Brain microvascular endothelial cell (primary cell): ENCODE results near the gene ZPBP.

Experiments
- DNase-seq: peaks from one replicate; pipeline ENCODE4 v3.0.0-alpha.2; 2020
- H3K27ac ChIP-seq: fragments of 250-450 bp; sonication (Bioruptor Pico); 2 replicates; pipeline ENCODE4 v1.5.1; 2020; ENCODE audit warnings: mild to moderate bottlenecking, moderate library complexity
- H3K27me3 ChIP-seq: fragments of 250-450 bp; sonication (Bioruptor Pico); replicated peaks from 2 replicates; pipeline ENCODE4 v1.5.1; 2020; ENCODE audit warnings: mild to moderate bottlenecking
- H3K36me3 ChIP-seq: fragments of 250-450 bp; sonication (Bioruptor Pico); replicated peaks from 2 replicates; pipeline ENCODE4 v1.5.1; 2020; ENCODE audit warnings: mild to moderate bottlenecking
- H3K4me3 ChIP-seq: 2 replicates; pipeline ENCODE4 v1.5.1; 2011; ENCODE audit warnings: low read depth, mild to moderate bottlenecking, control low read depth, low read length, moderate library complexity
- CTCF ChIP-seq: IDR thresholded peaks from 2 replicates; pipeline ENCODE4 v1.5.1; 2011; ENCODE audit warnings: low read depth, mild to moderate bottlenecking, moderate library complexity, low read length, control low read depth, inconsistent platforms; ENCODE audit errors: missing control alignments
- in situ Hi-C: cut with HindIII; loops from 2 replicates; pipeline ENCODE4 v1.10.0; 2017; ENCODE audit warnings: low sequenced_read_pairs, low pct_ligation_motif_present

ZPBP gene

GRCh38 chr7:50101873-50102272 is 8.8 kb upstream of the ZPBP start:
- H3K36me3 ChIP-seq = no peaks in the 10 kb centered on the region
- no peak for DNase-seq
- H3K4me3 ChIP-seq = no peak overlapping the region
- in situ Hi-C loops = no loop called here
- no peak overlapping the region for H3K27ac ChIP-seq
- H3K27me3 ChIP-seq = no peaks in the 10 kb centered on the region
- TF ChIP-seq CTCF = no peak

GRCh38 chr7:50095634-50096033 is 2.6 kb upstream of the ZPBP start:
- in situ Hi-C loops = no loop called here
- no peak for DNase-seq
- TF ChIP-seq CTCF = no peak
- Histone ChIP-seq H3K27me3 (no peaks in the 10 kb centered on the region), H3K4me3 (no peak overlapping the region), H3K36me3 (no peaks in the 10 kb centered on the region), H3K27ac (no peak overlapping the region)

- H3K4me3 ChIP-seq = no peak overlapping the region
- in situ Hi-C loops = no loop called here
- no peaks in the 10 kb centered on the region for H3K36me3 ChIP-seq
- H3K27me3 ChIP-seq = no peaks in the 10 kb centered on the region
- no peak overlapping the region for H3K27ac ChIP-seq
- no peak for DNase-seq
- no peak for TF ChIP-seq CTCF
Observed at GRCh38 chr7:50088463-50089129, 4.5 kb downstream of the ZPBP start.

GRCh38 chr7:50085344-50085743 is 7.7 kb downstream of the ZPBP start:
- Histone ChIP-seq H3K36me3 (no peaks in the 10 kb centered on the region), H3K27me3 (no peaks in the 10 kb centered on the region), H3K27ac (no peak overlapping the region), H3K4me3 (no peak overlapping the region)
- no peak for DNase-seq
- in situ Hi-C loops = no loop called here
- TF ChIP-seq CTCF = no peak

GRCh38 chr7:50073093-50073492 is 20.0 kb downstream of the ZPBP start:
- in situ Hi-C loops = no loop called here
- Histone ChIP-seq H3K27me3 (no peaks in the 10 kb centered on the region), H3K27ac (no peak overlapping the region), H3K4me3 (no peak overlapping the region), H3K36me3 (no peaks in the 10 kb centered on the region)
- no peak for DNase-seq
- no peak for TF ChIP-seq CTCF

- Histone ChIP-seq H3K36me3 (no peaks in the 10 kb centered on the region), H3K27me3 (no peaks in the 10 kb centered on the region), H3K27ac (no peak overlapping the region), H3K4me3 (no peak overlapping the region)
- in situ Hi-C loops = no loop called here
- no peak for TF ChIP-seq CTCF
- no peak for DNase-seq
Observed at GRCh38 chr7:50069613-50070012, 23.4 kb downstream of the ZPBP start.
